Neural cell (in vitro differentiated cells): ENCODE data around the gene ARL13B. TPM values are rescaled to one million over a fixed set of nuclear protein-coding genes. Genes with fewer than 3 reads are reported as not detected.

ENCODE experiments used
- H2AFZ ChIP-seq: fragments of 200-600, 300-800 bp; sonication (generic), shearing (Covaris generic); 2 replicates; pipeline ENCODE4 v1.6.0; 2014; ENCODE audit warnings: low read depth, mild to moderate bottlenecking, antibody characterized with exemption, low read length, moderate library complexity
- H3F3A ChIP-seq: fragments of 200-600 bp; shearing (Covaris generic); 2 replicates; pipeline ENCODE4 v1.6.1; 2016; ENCODE audit warnings: mild to moderate bottlenecking, moderate library complexity, mixed read lengths, antibody characterized with exemption, low read length; ENCODE audit not compliant: insufficient read depth, poor library complexity, severe bottlenecking
- H3K27ac ChIP-seq: fragments of 200-600, 300-800 bp; sonication (generic), shearing (Covaris generic); 2 replicates; pipeline ENCODE4 v1.5.1; 2014; ENCODE audit warnings: mild to moderate bottlenecking, low read length, moderate library complexity
- H3K27me3 ChIP-seq: fragments of 300-800, 200-600 bp; sonication (generic), shearing (Covaris generic); 2 replicates; pipeline ENCODE4 v1.6.0; 2014; ENCODE audit warnings: mild to moderate bottlenecking, low read depth, low read length, moderate library complexity; ENCODE audit not compliant: insufficient read depth
- H3K36me3 ChIP-seq: fragments of 300-800, 200-600 bp; sonication (generic), shearing (Covaris generic); 2 replicates; pipeline ENCODE4 v1.5.1; 2014; ENCODE audit warnings: mild to moderate bottlenecking, antibody characterized with exemption, low read length, moderate library complexity; ENCODE audit not compliant: insufficient read depth
- H3K4me2 ChIP-seq: fragments of 300-800, 200-600 bp; sonication (generic), shearing (Covaris generic); 2 replicates; pipeline ENCODE4 v1.6.0; 2014; ENCODE audit warnings: mild to moderate bottlenecking, low read length
- H3K4me3 ChIP-seq: fragments of 300-800, 200-600 bp; sonication (generic), shearing (Covaris generic); 2 replicates; pipeline ENCODE4 v1.5.1; 2014; ENCODE audit warnings: mild to moderate bottlenecking, low read length, moderate library complexity
- H3K79me2 ChIP-seq: fragments of 200-600 bp; shearing (Covaris generic); replicated peaks from 2 replicates; pipeline ENCODE4 v1.6.0; 2014; ENCODE audit warnings: mild to moderate bottlenecking, low read length, moderate library complexity; ENCODE audit not compliant: insufficient read depth
- H3K9ac ChIP-seq: fragments of 300-800, 200-600 bp; sonication (generic), shearing (Covaris generic); 2 replicates; pipeline ENCODE4 v1.6.1; 2016; ENCODE audit warnings: mild to moderate bottlenecking, low read length, mixed read lengths
- H3K9me2 ChIP-seq: fragments of 200-600 bp; shearing (Covaris generic); 2 replicates; pipeline ENCODE4 v1.6.1; 2016; ENCODE audit warnings: mild to moderate bottlenecking, low read length, mixed read lengths; ENCODE audit not compliant: insufficient read depth
- H3K9me3 ChIP-seq: fragments of 200-600, 300-800 bp; sonication (generic), shearing (Covaris generic); 2 replicates; pipeline ENCODE4 v1.6.1; 2016; ENCODE audit warnings: mild to moderate bottlenecking, mixed run types, low read length, moderate library complexity, mixed read lengths
- H4K20me1 ChIP-seq: fragments of 200-600 bp; shearing (Covaris generic); 2 replicates; pipeline ENCODE4 v1.6.1; 2016; ENCODE audit warnings: mild to moderate bottlenecking, mixed run types; ENCODE audit not compliant: insufficient read depth
- CTCF ChIP-seq: fragments of 450-650 bp; IDR thresholded peaks from 2 replicates; pipeline ENCODE4 v1.5.1; 2014; ENCODE audit warnings: antibody characterized with exemption, mild to moderate bottlenecking, moderate library complexity; ENCODE audit not compliant: poor library complexity, severe bottlenecking
- EP300 ChIP-seq: fragments of 450-650 bp; conservative IDR thresholded peaks from 2 replicates; pipeline ENCODE4 v1.6.1; 2014; ENCODE audit warnings: antibody characterized with exemption, mild to moderate bottlenecking, moderate library complexity; ENCODE audit not compliant: poor library complexity, severe bottlenecking
- EZH2 ChIP-seq: fragments of 200-600, 300-800 bp; shearing (Covaris generic), sonication (generic); IDR thresholded peaks from 2 replicates; pipeline ENCODE4 v1.6.1; 2014; ENCODE audit warnings: antibody characterized with exemption, low read length, borderline replicate concordance, mild to moderate bottlenecking; ENCODE audit not compliant: insufficient read depth, poor library complexity, severe bottlenecking
- MXI1 ChIP-seq: fragments of 450-650 bp; conservative IDR thresholded peaks from 2 replicates; pipeline ENCODE4 v1.6.1; 2014; ENCODE audit warnings: antibody characterized with exemption, mild to moderate bottlenecking; ENCODE audit not compliant: poor library complexity, severe bottlenecking
- POLR2AphosphoS5 ChIP-seq: IDR thresholded peaks from 2 replicates; pipeline ENCODE4 v1.6.1; 2012
- RAD21 ChIP-seq: fragments of 450-650 bp; conservative IDR thresholded peaks from 2 replicates; pipeline ENCODE4 v1.6.1; 2014; ENCODE audit warnings: antibody characterized with exemption, mild to moderate bottlenecking, moderate library complexity
- REST ChIP-seq: IDR thresholded peaks from 2 replicates; pipeline ENCODE4 v1.6.1; 2012; ENCODE audit warnings: borderline replicate concordance
- SMC3 ChIP-seq: fragments of 450-650 bp; conservative IDR thresholded peaks from 2 replicates; pipeline ENCODE4 v1.6.1; 2014; ENCODE audit warnings: antibody characterized with exemption, mild to moderate bottlenecking, moderate library complexity; ENCODE audit not compliant: poor library complexity
- TAF1 ChIP-seq: IDR thresholded peaks from 2 replicates; pipeline ENCODE4 v1.6.1; 2012; ENCODE audit warnings: low read depth
- polyA plus RNA-seq: library from polyadenylated mRNA; depleted of rRNA; stranded (reverse); fragments of >200 nt; gene quantifications from 2 replicates; pipeline ENCODE4 v1.2.3, GENCODE V29; 2014

ARL13B gene
- polyA plus RNA-seq, 1 donor from 2014 or later, result 13.7 TPM

- Histone ChIP-seq H3F3A (no peaks in the 10 kb centered on the region), H3K4me2 (no peak overlapping the region), H3K36me3 (no peaks in the 10 kb centered on the region), H3K27ac (no peak overlapping the region), H3K79me2 (peaks cover 68% of the 10 kb centered on the region), H3K9me2 (no peaks in the 10 kb centered on the region), H4K20me1 (no peaks in the 10 kb centered on the region), H3K9ac (no peak overlapping the region), H3K4me3 (no peak overlapping the region), H3K9me3 (no peaks in the 10 kb centered on the region), H2AFZ (no peak overlapping the region), H3K27me3 (no peaks in the 10 kb centered on the region)
- TF ChIP-seq MXI1, result no peak
- TF ChIP-seq SMC3, result no peak
- no peak for TF ChIP-seq EP300
Measured at GRCh38 chr3:93984618-93985017, 4.7 kb downstream of the ARL13B start.

GRCh38 chr3:93988283-93988682 lies 8.3 kb downstream of the ARL13B start:
- Histone ChIP-seq H3K4me3 (no peak overlapping the region), H3F3A (no peaks in the 10 kb centered on the region), H2AFZ (no peak overlapping the region), H3K4me2 (no peak overlapping the region), H3K9me2 (no peaks in the 10 kb centered on the region), H3K36me3 (no peaks in the 10 kb centered on the region), H4K20me1 (no peaks in the 10 kb centered on the region), H3K9ac (no peak overlapping the region), H3K27ac (no peak overlapping the region), H3K79me2 (peaks cover 37% of the 10 kb centered on the region), H3K27me3 (no peaks in the 10 kb centered on the region), H3K9me3 (no peaks in the 10 kb centered on the region)
- no peak for TF ChIP-seq CTCF
- no peak for TF ChIP-seq MXI1
- no peak for TF ChIP-seq TAF1
- no peak for TF ChIP-seq SMC3
- TF ChIP-seq RAD21, result no peak
- TF ChIP-seq EZH2, result no peak
- TF ChIP-seq EP300, result no peak
- no peak for TF ChIP-seq REST
- TF ChIP-seq POLR2AphosphoS5, result no peak

GRCh38 chr3:93988764-93989163 lies 8.8 kb downstream of the ARL13B start:
- H3K9me3 ChIP-seq, result no peaks in the 10 kb centered on the region
- no peak overlapping the region for H3K27ac ChIP-seq
- no peaks in the 10 kb centered on the region for H4K20me1 ChIP-seq
- no peak overlapping the region for H3K4me2 ChIP-seq
- H3K4me3 ChIP-seq, result no peak overlapping the region
- H3K27me3 ChIP-seq, result no peaks in the 10 kb centered on the region
- H3K79me2 ChIP-seq, result peaks cover 32% of the 10 kb centered on the region
- no peak overlapping the region for H2AFZ ChIP-seq
- no peak overlapping the region for H3K9ac ChIP-seq
- TF ChIP-seq REST, result no peak
- TF ChIP-seq EZH2, result no peak
- TF ChIP-seq EP300, result no peak
- TF ChIP-seq RAD21, result no peak
- TF ChIP-seq MXI1, result no peak
- no peak for TF ChIP-seq TAF1
- H3F3A ChIP-seq, result no peaks in the 10 kb centered on the region
- H3K36me3 ChIP-seq, result no peaks in the 10 kb centered on the region
- H3K9me2 ChIP-seq, result no peaks in the 10 kb centered on the region
